ENCODE measurements around the gene KCP.
A peak's percentile ranks its signal among the peaks of the same experiment; 100 is the strongest.

The KCP gene

DNA sequence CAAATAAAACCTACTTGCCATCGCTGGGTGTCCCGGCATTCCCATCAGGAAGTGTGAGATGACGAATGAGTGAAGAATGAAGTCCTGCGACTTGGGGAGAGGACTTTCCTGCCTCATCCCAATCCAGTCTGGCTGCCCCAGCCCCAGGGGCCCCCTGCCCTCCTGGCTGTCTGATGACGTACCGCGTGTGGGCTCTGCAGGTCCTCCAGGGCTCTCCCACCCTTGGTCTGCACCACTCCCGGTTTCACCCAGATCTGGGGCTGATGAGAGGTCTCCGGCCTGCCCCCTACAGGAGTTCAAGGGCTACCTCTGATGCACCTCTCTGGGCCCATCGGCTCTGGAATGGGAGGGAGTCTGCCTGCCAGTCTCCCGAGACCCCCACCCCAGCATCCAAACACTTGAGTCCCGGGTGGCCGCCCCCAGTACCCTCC lies 38.1 kb downstream of the KCP start:
- no peak for DNase-seq (ENCODE audit: low spot score)

GRCh38 chr7:128871050-128871449 lies 39.5 kb downstream of the KCP start:
- no peak for DNase-seq (ENCODE audit: low spot score)

- DNase-seq (ENCODE audit: low spot score) = peak; percentile 43
These were observed 40.6 kb downstream of the KCP start for GRCh38 chr7:128869944-128870285.

DNA sequence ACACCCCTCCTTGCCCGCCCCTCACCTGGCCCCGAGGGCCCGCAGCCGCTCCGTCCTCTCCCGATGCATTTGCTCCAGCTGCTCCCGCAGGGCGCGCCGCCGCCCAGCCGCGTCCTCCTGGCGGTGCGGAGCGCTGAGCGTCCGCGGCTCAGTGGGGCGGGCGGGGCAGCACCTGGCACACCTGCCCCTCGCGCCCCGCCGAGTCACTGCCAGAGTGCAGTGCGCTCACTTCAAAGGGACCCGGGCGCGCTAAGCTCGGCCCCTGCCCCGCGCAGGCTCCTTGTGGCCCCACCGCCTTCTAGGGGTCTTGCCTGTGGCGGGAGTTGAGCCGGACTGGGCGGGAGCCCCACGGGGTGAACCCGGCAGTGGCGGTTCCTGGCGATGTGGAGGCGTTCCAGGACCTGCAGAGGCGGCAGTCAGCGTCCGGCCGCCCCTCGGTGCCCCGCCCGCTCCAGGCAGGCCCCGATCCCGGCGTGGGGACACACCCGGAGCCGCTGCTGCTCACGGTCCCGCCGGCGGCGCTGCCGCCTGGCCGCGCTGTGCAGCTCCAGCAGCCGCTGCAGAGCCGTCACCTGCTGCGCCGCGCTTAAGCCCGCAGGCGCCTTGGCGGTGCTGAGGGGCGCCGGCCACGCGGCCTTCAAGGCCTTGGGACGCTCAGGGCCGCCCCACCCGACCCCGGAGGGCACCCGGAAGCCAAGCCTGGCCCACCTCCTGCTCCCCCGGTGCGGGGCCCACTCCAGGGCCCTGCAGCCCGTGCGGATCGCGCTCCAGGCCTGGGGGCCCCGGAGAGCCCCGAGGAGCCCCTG lies 41.2 kb downstream of the KCP start:
- DNase-seq (ENCODE audit: low spot score) = peak; percentile 81

GRCh38 chr7:128868624-128869137 lies 41.8 kb downstream of the KCP start:
- peak; percentile 59 for DNase-seq (ENCODE audit: low spot score)

DNA sequence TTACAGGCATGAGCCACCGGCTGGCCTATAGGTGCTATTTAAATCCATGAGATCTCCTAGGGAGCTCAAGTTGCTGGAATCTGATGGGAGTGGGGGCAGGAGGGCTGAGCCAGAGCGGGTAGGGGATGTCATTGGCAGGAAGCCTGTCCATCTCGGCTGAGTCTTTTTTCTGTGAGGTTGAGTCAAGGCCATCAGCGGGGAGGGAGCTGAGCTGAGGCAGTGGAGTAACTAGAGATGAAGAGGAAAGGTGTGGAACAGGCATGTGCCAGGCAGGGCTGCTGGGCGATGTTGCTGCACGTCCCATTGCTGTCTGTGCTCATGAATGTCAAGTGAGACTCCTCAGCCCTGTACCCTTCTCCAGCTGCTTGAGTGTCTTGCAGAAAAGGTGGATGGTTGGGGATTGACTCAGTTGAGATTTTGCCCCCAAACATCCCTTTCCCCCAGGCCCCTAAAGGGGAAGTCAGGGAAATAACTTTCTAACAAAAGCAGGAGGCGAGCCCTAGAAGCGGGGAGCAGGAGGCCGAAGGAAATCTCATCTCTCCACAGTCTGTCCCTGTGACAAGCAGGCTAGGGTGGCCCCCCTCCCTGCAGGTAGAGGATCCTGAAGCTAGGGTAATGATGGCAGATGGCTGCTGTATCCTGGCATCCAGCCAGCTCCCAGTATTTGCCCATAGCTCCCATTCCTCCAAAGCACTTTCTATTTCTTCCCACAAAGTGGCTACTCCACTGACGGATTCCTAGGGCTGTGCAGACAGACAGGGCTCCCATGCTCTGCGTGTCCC lies 42.5 kb downstream of the KCP start:
- DNase-seq (ENCODE audit: low spot score) = peak; percentile 53

DNA sequence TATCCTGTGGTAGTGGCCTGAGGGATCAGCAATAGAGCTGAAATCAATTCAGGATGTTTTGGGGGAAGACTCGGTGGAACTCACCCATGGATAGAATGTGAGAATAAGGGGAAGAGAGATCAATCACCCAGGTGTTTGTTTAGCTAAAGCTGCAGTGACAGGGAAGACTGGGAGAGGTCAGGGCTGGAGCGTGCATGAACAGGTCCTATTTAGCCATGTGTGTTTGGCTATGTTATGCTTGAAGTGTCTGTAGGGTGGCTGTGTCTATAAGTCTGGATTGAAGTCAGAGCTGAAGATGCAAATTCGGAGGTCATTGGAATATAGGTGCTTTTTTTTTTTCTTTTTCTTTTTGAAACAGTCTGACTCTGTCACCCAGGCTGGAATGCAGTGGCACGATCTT lies 43.3 kb downstream of the KCP start:
- DNase-seq (ENCODE audit: low spot score) = no peak

GRCh38 chr7:128865996-128866877 lies 44.3 kb downstream of the KCP start:
- DNase-seq (ENCODE audit: low spot score) = no peak

GRCh38 chr7:128865303-128865702 lies 45.2 kb downstream of the KCP start:
- DNase-seq (ENCODE audit: low spot score) = no peak

GRCh38 chr7:128863433-128863989 lies 47.0 kb downstream of the KCP start:
- peak; percentile 77 for DNase-seq (ENCODE audit: low spot score)

DNA sequence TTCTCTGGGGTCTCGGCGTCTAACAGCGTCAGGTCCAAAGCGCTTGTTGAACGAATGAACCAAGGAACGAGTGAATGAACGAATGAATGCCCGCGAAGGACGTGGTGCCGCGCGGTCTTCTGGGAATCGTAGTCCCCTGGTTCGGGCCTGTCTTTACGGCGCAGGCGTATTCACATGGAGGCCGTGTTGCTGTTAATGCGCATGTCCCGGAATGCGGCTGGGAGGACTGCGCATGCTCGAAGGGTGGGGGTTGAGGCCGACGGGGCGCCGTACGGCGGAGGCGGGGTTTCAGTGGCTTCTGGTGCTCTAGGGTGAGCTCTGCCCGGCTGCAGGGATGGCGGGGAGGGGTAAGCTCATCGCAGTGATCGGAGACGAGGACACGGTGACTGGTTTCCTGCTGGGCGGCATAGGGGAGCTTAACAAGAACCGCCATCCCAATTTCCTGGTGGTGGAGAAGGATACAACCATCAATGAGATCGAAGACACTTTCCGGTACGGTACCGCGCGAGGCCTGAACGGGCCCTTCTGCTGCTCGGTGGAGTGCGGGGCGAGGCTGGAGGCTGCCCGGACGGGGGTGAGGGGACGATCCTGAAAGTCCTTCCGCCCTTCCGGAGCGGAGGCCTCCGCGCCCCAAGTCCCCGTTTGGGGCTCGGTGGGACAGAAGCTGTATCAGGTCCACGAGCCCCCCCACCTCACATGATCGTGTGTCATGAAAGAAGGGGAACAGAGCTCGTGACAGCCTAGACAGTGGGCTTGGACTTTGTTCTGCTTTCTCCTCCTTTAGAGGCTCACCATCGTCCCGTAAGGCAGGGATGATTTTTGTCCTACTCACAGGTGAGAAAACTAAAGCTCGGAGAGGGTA lies 47.7 kb downstream of the KCP start, which contains the start of gene ATP6V1F:
ATP6V1F (plus strand) TSS at position 286 of the 862 bp plus-strand sequence; CDS start at position 335, 49 bp downstream.
- peak; percentile 95 for DNase-seq (ENCODE audit: low spot score)

GRCh38 chr7:128861957-128862570 lies 48.4 kb downstream of the KCP start:
- no peak for DNase-seq (ENCODE audit: low spot score)

DNA sequence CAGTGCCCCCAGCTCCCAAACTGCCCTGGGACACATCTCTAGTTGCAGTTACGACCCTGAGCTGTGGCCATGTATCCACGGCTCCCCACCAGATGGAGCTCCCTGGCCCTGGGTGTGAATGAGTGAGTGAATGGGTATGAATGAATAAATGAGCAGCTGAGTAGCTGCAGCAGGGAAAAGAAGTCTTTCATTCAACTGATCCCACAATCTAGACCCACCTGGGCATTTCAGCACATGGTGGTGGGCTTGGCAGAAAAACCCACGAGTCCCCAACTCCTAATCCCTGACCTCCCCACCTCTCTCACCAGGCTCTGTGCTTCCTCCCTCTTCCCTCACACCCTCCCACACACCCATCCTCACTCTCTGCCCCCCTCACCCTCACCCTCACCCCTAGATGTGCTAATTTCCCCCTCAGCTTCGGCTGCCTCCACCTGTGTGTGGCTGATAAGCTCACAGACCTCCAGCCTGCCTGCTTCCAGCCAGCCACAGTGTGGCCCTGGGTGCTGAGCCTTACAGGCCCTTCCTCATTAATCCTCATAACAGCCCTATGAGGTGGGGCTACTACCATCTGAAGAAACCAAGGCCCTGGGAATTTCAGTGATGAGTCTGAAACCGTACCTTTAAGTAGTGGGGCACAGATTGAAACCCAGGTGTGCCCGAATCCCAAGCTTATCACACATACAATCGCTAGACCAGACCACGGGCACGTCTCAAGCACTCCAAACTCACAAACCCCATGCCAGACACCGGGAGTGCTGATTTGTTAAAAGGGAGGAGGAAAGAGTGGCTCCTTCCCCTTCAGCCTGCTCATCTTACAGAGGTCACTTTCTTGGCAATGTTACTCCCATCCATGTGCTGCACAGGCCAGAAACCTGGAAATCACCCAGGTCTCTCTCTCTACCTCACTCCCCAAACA lies 50.1 kb downstream of the KCP start:
- no peak for DNase-seq (ENCODE audit: low spot score)

GRCh38 chr7:128859232-128860157 lies 51.0 kb downstream of the KCP start:
- DNase-seq (ENCODE audit: low spot score) = no peak

DNA sequence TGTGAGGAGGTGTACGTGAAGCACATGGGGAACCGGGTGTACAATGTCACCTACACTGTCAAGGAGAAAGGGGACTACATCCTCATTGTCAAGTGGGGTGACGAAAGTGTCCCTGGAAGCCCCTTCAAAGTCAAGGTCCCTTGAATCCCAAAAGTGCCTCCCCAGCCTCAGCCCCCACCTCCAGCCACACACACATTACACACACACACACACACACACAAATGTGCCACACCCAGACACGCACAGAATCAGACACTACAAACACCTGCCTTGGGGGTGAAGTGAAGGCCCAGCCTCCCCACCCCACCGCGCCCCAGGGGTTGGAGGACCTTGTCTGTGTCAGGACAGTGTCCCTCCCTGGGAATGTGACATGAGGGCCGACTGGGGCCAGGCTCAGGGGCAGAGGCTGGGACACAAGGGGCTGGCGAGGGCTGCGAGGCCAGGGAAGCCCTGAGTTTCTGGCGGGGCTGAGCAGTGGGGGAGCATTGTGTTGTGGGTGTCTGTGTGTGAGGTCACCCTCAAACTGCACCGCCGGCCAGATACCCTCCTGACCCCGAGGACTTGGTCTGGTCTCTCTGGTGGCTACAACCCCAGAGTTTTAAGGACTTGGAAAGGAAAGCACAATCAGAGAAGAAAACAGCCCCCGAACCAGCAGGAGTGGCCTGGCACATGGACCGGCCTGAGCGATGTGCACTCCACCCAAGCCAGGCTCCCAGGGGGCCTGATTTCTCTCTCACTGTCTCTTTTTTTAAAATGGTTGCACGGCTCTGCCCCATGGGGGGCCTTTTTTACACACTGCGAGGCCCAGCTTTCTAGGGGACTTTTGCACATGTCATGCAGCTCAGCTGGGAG lies 51.9 kb downstream of the KCP start:
- DNase-seq (ENCODE audit: low spot score) = no peak

DNA sequence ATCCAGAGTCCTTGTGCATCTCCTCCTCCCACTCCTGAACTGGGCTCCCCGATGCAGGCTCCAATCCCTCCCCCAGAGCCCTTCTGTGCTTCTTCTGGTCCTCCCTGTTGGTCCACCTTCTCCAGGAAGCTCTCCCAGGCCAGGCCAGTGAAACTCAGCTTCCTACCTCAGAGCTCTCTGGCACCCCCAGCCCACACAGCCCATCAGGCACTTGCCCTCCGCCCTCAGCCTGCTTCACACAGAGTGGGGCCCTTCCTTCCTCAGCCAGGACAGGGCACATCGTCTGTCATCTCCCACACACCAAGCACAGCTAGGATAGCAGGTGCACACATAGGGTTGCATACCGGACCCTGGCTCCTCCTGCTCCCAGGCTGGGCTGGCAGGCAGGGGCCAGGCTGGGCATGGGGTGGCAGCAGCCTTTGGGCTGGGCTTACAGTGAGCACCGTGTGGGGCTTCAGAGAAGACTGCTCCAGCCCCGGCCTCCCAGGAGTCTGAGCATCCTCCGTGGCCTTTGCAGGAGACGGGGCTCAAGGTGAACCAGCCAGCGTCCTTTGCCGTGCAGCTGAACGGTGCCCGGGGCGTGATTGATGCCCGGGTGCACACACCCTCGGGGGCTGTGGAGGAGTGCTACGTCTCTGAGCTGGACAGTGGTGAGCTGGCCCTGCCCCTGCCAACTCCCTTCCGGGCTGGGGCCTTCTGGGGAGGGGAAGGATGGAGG lies 54.3 kb downstream of the KCP start:
- DNase-seq (ENCODE audit: low spot score) = no peak
